K562 treated with DMSO at 1 percent for 4 hours (cell line): Measurements from ENCODE around the gene KRTAP5-4. TPM values are rescaled to one million over a fixed set of nuclear protein-coding genes. Genes with fewer than 3 reads are reported as not detected.

Experiments
- total RNA-seq: library from RNA; unstranded; fragments of 300-600 nt; gene quantifications from 2 replicates; pipeline ENCODE4 v1.2.3, GENCODE V29; 2022; ENCODE audit not compliant: insufficient read depth

The KRTAP5-4 gene
- total RNA-seq, result not detected in 2 replicates

DNA sequence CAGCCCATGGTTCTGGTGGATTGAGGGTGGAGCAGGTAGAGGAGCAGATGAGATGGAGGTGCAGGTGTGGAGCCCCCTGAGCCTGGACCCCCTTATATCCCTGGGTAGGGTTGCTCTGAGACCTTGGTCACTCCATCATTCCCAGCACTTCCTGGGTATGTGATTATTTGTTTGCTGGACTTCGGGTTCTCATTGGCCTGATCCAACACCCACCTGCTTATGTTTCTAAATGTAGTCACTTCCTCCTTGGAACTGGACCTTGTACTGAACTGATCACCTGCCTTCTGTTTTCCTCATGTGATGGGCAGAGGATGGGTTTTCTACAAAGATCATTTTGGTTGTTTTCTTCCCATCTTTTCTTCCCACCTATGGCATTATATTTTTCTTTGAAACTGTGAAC lies at the start of gene KRTAP5-4:
Gene KRTAP5-4 (minus strand): TSS at position 53 of the 400 bp plus-strand sequence. CDS start 45 bp downstream, at position 8.

GRCh38 chr11:1629326-1630185 lies 7.6 kb upstream of the KRTAP5-4 start, which contains the start of gene KRTAP5-5:
TSS of gene KRTAP5-5 (plus strand) at chr11:1629775. CDS start at chr11:1629841, 66 bp downstream.

GRCh38 chr11:1608363-1608762 lies 13.6 kb downstream of the KRTAP5-4 start, which contains the start of gene KRTAP5-3:
TSS of gene KRTAP5-3 (minus strand) at chr11:1608463. CDS start at chr11:1608385, 78 bp downstream.

GRCh38 chr11:1597994-1598380 lies 24.0 kb downstream of the KRTAP5-4 start, which contains the start of gene KRTAP5-2:
TSS of gene KRTAP5-2 (minus strand) at chr11:1598294. CDS start at chr11:1598250, 44 bp downstream.

DNA sequence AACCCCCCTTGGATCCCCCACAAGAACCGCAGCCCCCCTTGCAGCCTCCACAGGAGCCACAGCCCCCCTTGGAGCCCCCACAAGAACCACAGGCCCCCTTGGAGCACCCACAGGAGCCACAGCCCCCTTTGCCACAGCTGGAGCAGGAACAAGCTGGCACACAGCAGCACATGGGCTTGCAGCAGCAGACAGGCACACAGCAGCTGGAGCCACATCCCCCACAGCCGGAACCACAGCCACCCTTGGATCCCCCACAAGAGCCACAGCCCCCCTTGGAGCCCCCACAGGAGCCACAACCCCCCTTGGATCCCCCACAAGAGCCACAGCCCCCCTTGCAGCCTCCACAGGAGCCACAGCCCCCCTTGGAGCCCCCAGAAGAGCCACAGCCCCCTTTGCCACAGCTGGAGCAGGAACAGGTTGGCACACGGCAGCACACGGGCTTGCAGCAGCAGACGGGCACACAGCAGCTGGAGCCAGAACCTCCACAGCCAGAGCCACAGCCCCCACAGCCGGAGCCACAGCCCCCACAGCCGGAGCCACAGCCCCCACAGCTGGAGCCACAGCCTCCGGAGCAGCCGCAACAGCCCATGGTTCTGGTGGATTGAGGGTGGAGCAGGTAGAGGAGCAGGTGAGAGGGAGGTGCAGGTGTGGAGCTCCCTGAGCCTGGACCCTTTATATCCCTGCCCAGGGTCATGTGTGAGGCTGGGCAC lies 37.1 kb downstream of the KRTAP5-4 start, which contains the start of gene KRTAP5-1:
Gene KRTAP5-1 (minus strand): TSS at position 623 of the 710 bp plus-strand sequence. CDS start 34 bp downstream, at position 589.

GRCh38 chr11:1572197-1573076 lies 49.5 kb downstream of the KRTAP5-4 start, which contains the start of gene DUSP8:
TSS of gene DUSP8 (minus strand) at chr11:1572271. CDS start at chr11:1565826, 6,445 bp downstream.

Other genes starting within 250 kb of the KRTAP5-4 start
- not detected in 2 replicates for gene BRSK2, start 232.2 kb downstream of the KRTAP5-4 start, total RNA-seq
- gene MOB2, start 135.4 kb downstream of the KRTAP5-4 start, total RNA-seq, result 35.3 and 42.1 TPM in 2 replicates
- gene DUSP8, start 49.9 kb downstream of the KRTAP5-4 start, total RNA-seq, result 0.69 and 1.3 TPM in 2 replicates
- gene KRTAP5-1, start 36.9 kb downstream of the KRTAP5-4 start, total RNA-seq, result not detected in 2 replicates
- gene KRTAP5-2, start 23.8 kb downstream of the KRTAP5-4 start, total RNA-seq, result not detected in 2 replicates
- gene KRTAP5-3, start 13.7 kb downstream of the KRTAP5-4 start, total RNA-seq, result not detected in 2 replicates
- gene KRTAP5-5, start 7.6 kb upstream of the KRTAP5-4 start, total RNA-seq, result not detected in 2 replicates
- gene KRTAP5-6, start 75.1 kb upstream of the KRTAP5-4 start, total RNA-seq, result not detected in 2 replicates
- 0.51 TPM in 1 of 2 replicates, not detected in the other for gene IFITM10, start 128.5 kb upstream of the KRTAP5-4 start, total RNA-seq
- 399 and 434 TPM in 2 replicates for gene CTSD, start 141.8 kb upstream of the KRTAP5-4 start, total RNA-seq
- gene SYT8, start 212.9 kb upstream of the KRTAP5-4 start, total RNA-seq, result not detected in 2 replicates
- not detected in 2 replicates for gene TNNI2, start 216.8 kb upstream of the KRTAP5-4 start, total RNA-seq
- not detected in 2 replicates for gene LSP1, start 230.9 kb upstream of the KRTAP5-4 start, total RNA-seq